GM12872 (cell line): Measurements from ENCODE around the gene MVK.

Experiments
- TF ChIP-seq, protein P1 (sequence below): IDR thresholded peaks from 3 replicates; pipeline ENCODE4 v1.5.1; 2011; ENCODE audit warnings: low read depth, mild to moderate bottlenecking, low read length, moderate library complexity; ENCODE audit not compliant: insufficient read depth

The MVK gene

GRCh38 chr12:109637996-109638395 lies 64.4 kb downstream of the MVK start:
- TF ChIP-seq, protein P1, sequence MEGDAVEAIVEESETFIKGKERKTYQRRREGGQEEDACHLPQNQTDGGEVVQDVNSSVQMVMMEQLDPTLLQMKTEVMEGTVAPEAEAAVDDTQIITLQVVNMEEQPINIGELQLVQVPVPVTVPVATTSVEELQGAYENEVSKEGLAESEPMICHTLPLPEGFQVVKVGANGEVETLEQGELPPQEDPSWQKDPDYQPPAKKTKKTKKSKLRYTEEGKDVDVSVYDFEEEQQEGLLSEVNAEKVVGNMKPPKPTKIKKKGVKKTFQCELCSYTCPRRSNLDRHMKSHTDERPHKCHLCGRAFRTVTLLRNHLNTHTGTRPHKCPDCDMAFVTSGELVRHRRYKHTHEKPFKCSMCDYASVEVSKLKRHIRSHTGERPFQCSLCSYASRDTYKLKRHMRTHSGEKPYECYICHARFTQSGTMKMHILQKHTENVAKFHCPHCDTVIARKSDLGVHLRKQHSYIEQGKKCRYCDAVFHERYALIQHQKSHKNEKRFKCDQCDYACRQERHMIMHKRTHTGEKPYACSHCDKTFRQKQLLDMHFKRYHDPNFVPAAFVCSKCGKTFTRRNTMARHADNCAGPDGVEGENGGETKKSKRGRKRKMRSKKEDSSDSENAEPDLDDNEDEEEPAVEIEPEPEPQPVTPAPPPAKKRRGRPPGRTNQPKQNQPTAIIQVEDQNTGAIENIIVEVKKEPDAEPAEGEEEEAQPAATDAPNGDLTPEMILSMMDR, result no peak

DNA sequence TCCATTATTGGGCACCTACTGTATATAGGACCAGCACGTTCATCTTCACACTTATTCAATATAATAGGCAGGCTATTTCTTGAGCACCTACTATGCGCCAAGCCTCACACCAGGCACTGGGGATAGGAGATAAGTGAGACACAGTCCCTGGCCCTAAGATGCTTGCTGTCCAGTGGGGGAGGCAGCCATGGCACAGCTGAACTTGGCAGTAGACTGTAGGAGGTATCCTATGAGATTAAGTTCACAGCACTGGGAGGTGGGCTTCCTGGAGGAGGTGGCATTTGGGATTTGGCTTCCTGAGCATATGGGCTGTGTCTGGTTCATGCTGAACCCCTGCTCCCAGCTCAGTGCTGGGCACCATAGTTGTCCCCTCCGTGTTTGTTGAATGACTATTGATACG lies 65.1 kb downstream of the MVK start:
- TF ChIP-seq, protein P1, result no peak

DNA sequence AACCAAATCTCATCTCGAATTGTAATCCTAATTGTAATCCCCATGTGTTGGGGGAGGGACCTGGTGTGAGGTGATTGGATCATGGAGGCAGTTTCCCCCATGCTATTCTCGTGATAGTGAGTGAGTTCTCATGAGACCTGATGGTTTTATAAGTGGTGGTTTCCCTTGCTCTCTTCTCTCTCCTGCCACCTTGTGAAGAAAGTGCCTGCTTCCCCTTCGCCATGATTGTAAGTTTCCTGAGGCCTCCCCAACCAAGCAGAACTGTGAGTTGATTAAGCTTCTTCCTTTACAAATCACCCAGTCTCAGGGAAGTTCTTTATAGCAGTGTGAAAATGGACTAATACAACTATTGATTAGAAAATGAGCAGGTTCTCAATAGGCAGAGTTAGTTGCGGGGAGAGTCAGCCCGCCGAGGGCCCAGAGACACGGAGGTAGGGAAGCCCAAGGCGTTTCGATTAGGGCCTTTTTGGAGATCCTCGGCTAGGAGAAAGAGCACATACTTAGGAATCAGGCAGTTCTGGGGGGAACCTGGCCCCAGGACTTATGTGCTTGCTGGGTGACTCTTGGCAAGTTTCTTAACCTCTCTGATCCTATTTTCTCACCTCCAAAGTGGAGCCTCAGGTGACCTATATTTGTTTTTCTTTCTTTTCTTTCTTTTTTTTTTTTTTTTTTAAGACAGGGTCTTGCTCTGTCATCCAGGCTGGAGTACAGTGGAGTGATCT lies 65.7 kb downstream of the MVK start:
- TF ChIP-seq, protein P1, result no peak

GRCh38 chr12:109640961-109641360 lies 67.4 kb downstream of the MVK start:
- TF ChIP-seq, protein P1, result no peak

DNA sequence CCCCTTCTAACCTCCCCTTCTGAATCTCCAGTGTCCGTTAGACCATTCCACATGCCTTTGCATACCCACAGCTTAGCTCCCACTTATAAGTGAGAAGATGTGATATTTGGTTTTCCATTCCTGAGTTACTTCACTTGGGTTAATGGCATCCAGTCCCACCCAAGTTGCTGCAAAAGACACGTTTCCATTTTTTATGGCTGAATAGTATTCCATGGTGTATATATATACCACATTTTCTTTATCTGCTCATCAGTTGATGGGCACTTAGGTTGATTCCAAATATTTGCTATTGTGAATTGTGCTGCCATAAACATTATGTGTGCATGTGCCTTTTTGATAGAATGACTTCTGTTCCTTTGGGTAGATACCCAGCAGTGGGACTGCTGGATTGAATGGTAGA lies 67.8 kb downstream of the MVK start:
- TF ChIP-seq, protein P1, result no peak

DNA sequence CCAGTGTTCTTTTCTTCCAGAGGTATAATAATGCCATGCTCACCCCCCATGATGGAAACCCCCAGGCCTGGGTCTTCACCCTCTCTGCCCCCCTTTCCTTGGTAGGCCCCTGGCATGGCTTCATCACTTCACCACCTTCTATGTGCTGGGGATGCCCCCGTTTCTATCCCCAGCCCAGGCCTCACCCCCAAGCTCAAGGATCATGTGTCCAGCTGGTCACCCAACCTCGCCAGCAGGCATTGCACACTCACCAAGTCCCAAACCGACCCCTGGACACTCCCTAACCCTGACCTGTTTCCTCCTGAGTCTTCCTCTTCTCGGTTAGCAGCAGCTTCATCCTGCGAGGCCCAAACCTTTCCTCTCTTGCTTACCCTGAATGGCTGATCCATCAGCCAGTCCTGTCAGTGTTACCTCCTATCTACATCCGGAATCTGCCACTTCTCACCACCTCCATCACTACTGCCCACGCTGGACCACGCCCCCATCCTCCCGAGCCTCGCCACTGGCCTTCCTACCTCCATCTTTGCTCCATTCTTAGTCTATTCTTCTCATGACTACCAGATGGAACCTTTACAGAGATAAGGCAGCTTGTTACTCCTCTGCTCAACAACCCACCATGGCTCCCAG lies 69.0 kb downstream of the MVK start:
- TF ChIP-seq, protein P1, result no peak

- TF ChIP-seq, protein P1, result no peak
These were observed 71.6 kb downstream of the MVK start for GRCh38 chr12:109645194-109645593.
